Neural crest cell (in vitro differentiated cells): ENCODE results near the gene SFXN1. TPM values are rescaled to one million over a fixed set of nuclear protein-coding genes. Genes with fewer than 3 reads are reported as not detected.
A peak's percentile ranks its signal among the peaks of the same experiment; 100 is the strongest.
"Not testable (repeated sequence)": the region's sequence is repeated elsewhere in the genome, so short reads cannot be mapped to it uniquely, and the experiment has no call there.

Experiments
- DNase-seq: peaks from one replicate; pipeline ENCODE4 v3.0.0; 2021; ENCODE audit warnings: low read depth, mixed read lengths, low spot score
- H3K27ac Mint-ChIP-seq: one replicate; pipeline ENCODE4 v1.8.0; 2021; ENCODE audit warnings: mild to moderate bottlenecking, mixed read lengths; ENCODE audit not compliant: unreplicated experiment
- H3K27me3 Mint-ChIP-seq: 2 replicates; pipeline ENCODE4 v1.8.0; 2021; ENCODE audit warnings: low read depth, mild to moderate bottlenecking, mixed read lengths
- H3K36me3 Mint-ChIP-seq: 2 replicates; pipeline ENCODE4 v1.8.0; 2021; ENCODE audit warnings: low read depth, mild to moderate bottlenecking, mixed read lengths
- H3K4me1 Mint-ChIP-seq: 2 replicates; pipeline ENCODE4 v1.8.0; 2021; ENCODE audit warnings: mixed read lengths
- H3K4me3 Mint-ChIP-seq: one replicate; pipeline ENCODE4 v1.8.0; 2021; ENCODE audit warnings: mild to moderate bottlenecking, mixed read lengths
- H3K9me3 Mint-ChIP-seq: 2 replicates; pipeline ENCODE4 v1.8.0; 2021; ENCODE audit warnings: mixed read lengths
- total RNA-seq: library from RNA; stranded (reverse); gene quantifications from 2 replicates; pipeline ENCODE4 v1.2.1, GENCODE V29; 2021
- TF ChIP-seq, protein P1 (sequence below): fragments of 200-600 bp; sonication (generic); conservative IDR thresholded peaks from 2 replicates; pipeline ENCODE4 v1.5.0; 2021; ENCODE audit warnings: antibody characterized with exemption, mild to moderate bottlenecking

The SFXN1 gene
- total RNA-seq, 1 donor from 2014 or later, result 103 TPM

DNA sequence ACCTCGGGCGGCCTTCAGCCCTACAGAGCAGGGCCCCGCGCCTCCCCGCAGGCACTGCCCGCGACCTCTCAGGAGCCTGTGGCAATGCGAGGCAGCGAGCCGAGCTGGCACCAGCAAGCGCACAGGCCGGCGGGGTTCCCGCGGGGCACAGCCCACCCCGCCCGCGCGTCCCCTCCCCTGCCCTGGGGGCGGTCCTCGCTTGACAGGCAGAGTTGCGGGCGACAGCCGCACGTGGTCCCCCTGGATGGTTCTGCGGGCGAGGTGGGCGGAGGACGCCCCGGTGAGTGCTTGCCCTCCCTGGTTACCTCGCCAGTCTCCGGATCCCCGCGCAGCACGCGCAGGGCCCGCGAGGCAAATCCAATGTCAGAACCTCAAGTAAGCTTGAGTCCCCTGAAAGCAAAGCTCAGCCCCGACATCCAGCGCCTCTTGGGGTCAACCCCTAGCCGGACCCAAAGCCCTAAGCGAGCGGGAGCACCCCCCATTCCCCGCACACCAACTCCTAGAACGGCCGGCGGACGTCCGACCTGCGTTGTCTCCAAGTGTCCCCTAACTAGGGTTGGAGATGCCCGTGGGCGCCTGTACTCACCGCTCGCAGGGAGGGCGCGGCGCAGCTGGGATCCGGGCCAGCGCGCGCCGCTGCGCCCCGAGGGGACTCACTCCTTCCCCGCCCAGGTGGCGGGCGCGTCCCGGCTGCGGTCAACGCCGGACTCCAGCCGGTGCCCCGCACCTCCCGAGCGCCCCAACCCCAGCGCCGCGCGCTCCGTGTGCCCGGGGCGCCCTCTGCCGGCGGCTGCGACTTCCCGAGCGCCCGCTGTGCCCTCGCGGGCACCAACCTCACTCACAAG lies 34.1 kb upstream of the SFXN1 start, which contains the start of gene DRD1:
TSS of gene DRD1 (minus strand) at position 123 of the 845 bp plus-strand sequence. CDS start 1,083 bp downstream, outside the sequence.
- peak; percentile 66 for DNase-seq
- TF ChIP-seq, protein P1, sequence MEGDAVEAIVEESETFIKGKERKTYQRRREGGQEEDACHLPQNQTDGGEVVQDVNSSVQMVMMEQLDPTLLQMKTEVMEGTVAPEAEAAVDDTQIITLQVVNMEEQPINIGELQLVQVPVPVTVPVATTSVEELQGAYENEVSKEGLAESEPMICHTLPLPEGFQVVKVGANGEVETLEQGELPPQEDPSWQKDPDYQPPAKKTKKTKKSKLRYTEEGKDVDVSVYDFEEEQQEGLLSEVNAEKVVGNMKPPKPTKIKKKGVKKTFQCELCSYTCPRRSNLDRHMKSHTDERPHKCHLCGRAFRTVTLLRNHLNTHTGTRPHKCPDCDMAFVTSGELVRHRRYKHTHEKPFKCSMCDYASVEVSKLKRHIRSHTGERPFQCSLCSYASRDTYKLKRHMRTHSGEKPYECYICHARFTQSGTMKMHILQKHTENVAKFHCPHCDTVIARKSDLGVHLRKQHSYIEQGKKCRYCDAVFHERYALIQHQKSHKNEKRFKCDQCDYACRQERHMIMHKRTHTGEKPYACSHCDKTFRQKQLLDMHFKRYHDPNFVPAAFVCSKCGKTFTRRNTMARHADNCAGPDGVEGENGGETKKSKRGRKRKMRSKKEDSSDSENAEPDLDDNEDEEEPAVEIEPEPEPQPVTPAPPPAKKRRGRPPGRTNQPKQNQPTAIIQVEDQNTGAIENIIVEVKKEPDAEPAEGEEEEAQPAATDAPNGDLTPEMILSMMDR, result peak; percentile 85
- H3K9me3 Mint-ChIP-seq, result no peaks in the 10 kb centered on the region
- peak within 1 kb of the TSS; percentile 20 for H3K4me3 Mint-ChIP-seq
- H3K36me3 Mint-ChIP-seq, result no peaks in the 10 kb centered on the region
- H3K27me3 Mint-ChIP-seq, result peaks cover 80% of the 10 kb centered on the region
- H3K27ac Mint-ChIP-seq, result no peak within 1 kb of the TSS
- H3K4me1 Mint-ChIP-seq, result peaks cover 14% of the 10 kb centered on the region

GRCh38 chr5:175444905-175445456 lies 33.4 kb upstream of the SFXN1 start:
- Mint-ChIP-seq H3K9me3 (no peaks in the 10 kb centered on the region), H3K27ac (no peak overlapping the region), H3K4me3 (no peak overlapping the region), H3K36me3 (no peaks in the 10 kb centered on the region), H3K27me3 (peaks cover 81% of the 10 kb centered on the region), H3K4me1 (peaks cover 14% of the 10 kb centered on the region)
- TF ChIP-seq, protein P1, result no peak
- no peak for DNase-seq

DNA sequence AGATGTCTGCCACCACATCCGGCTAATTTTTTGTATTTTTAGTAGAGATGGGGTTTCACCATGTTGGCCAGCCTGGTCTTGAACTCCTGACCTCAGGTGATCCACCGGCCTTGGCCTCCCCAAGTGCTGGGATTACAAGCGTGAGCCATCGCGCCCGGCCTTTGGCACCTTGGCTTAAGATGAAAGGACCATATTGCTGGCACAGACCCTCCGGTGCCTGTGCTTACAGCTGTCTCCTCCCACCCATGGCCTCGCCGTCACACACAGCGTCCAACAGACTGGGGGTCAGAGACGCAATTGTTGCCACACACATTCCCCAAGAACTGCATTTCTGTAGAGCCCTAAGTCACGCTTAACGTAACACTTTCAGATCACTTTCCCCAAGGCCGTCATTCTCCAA lies 32.0 kb upstream of the SFXN1 start:
- H3K27me3 Mint-ChIP-seq, result peaks cover 74% of the 10 kb centered on the region
- peak overlapping the region; percentile 92 for H3K27ac Mint-ChIP-seq
- not testable (repeated sequence) for DNase-seq, H3K9me3 Mint-ChIP-seq, H3K36me3 Mint-ChIP-seq, H3K4me3 Mint-ChIP-seq
- peaks cover 14% of the 10 kb centered on the region for H3K4me1 Mint-ChIP-seq

- Mint-ChIP-seq H3K27me3 (peaks cover 70% of the 10 kb centered on the region), H3K4me3 (no peak overlapping the region), H3K4me1 (peaks cover 14% of the 10 kb centered on the region), H3K27ac (no peak overlapping the region), H3K9me3 (no peaks in the 10 kb centered on the region), H3K36me3 (no peaks in the 10 kb centered on the region)
- TF ChIP-seq, protein P1, result no peak
- no peak for DNase-seq
These were observed 30.8 kb upstream of the SFXN1 start for GRCh38 chr5:175447571-175447970.

DNA sequence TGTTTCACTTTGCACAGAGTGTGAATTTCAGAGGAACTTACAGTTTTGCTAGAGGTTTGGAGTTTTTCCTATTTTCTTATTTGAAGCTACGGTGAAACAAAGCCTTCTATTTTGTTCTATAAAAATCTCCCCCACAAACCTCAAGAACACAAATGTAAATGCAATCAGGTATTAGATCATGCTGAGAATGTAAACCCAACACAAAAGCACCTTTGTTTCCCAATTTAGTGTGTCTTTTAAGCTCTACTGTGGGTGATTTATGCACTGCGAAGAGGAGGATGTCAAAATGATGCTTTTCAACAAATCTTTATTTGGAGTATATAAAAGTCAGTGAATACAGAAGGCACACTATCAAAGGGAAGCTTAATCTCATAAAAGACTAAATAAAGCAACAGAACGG lies 30.1 kb upstream of the SFXN1 start:
- Mint-ChIP-seq H3K4me3 (no peak overlapping the region), H3K27me3 (peaks cover 70% of the 10 kb centered on the region), H3K27ac (no peak overlapping the region), H3K4me1 (peaks cover 14% of the 10 kb centered on the region), H3K9me3 (no peaks in the 10 kb centered on the region), H3K36me3 (no peaks in the 10 kb centered on the region)
- DNase-seq, result no peak
- TF ChIP-seq, protein P1, result no peak

DNA sequence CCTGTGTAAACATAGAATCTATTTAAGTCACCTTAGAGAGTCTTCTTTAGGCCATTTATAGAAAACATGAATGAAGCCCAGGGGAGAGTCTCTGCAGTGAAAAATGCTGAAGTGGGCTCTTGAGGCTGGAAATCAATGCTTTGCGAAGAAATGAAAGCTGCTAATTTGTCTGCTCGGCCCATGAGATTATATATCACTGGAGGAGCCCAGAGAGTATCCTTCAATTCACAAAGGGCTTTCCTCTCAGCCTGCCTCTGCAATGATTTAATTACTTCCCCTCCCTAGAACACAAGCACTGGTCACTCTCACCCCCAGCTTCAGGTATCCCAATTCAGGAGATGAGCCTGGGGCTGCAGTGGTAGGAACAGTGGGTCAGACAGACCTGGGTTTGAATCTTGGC lies 26.2 kb upstream of the SFXN1 start:
- TF ChIP-seq, protein P1, result no peak
- Mint-ChIP-seq H3K36me3 (no peaks in the 10 kb centered on the region), H3K9me3 (no peaks in the 10 kb centered on the region), H3K4me1 (peaks cover 14% of the 10 kb centered on the region), H3K27ac (no peak overlapping the region), H3K27me3 (peaks cover 57% of the 10 kb centered on the region), H3K4me3 (no peak overlapping the region)
- no peak for DNase-seq

DNA sequence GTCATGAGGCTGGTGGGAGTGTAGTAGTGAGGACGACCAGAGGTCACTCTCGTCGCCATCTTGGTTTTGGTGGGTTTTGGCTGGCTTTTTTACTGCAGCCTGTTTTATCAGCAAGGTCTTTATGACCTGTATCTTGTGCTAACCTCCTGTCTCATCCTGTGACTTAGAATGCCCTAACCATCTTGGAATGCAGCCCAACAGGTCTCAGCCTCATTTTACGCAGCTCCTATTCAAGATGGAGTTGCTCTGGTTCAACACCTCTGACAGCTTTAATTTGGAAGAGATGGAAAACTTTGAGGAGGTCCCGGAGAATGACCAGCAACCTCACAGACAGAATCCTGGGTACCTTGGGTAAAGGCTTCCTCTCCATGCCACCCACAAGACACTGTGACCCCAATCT lies 24.0 kb upstream of the SFXN1 start:
- H3K36me3 Mint-ChIP-seq, H3K4me1 Mint-ChIP-seq, H3K27ac Mint-ChIP-seq, H3K9me3 Mint-ChIP-seq, H3K4me3 Mint-ChIP-seq, DNase-seq: not testable (repeated sequence)
- H3K27me3 Mint-ChIP-seq, result peaks cover 56% of the 10 kb centered on the region
